Right lobe of liver (tissue), 6 donors: ENCODE results near the gene NFASC. TPM values are rescaled to one million over a fixed set of nuclear protein-coding genes. Genes with fewer than 3 reads are reported as not detected.

ENCODE experiments used
- ATAC-seq, 4 donors: fragments of 200-7000 bp; cut with Tn5 transposase; one replicate each; pipeline ENCODE4 v1.9.1; 2020; ENCODE audit warnings: mild to moderate bottlenecking in 4 of 4, moderate library complexity in 4 of 4
- DNase-seq, 3 donors: peaks; one replicate each; pipeline ENCODE4 v3.0.0-alpha.2; 2020
- H3K27ac ChIP-seq, 3 donors: fragments of 200-600 bp; one replicate each; pipeline ENCODE4 v1.8.0; 2022
- H3K27me3 ChIP-seq, 2 donors: fragments of 200-600 bp; one replicate each; pipeline ENCODE4 v1.8.0; 2022
- H3K36me3 ChIP-seq, 4 donors: fragments of 200-600 bp; sonication (generic) in 1 of 4; one replicate each; pipeline versions ENCODE4 v1.5.1 to v1.8.0; 2017 to 2022; ENCODE audit warnings: control low read depth in 1 of 4
- H3K4me1 ChIP-seq, 4 donors: fragments of 200-600 bp; sonication (generic) in 1 of 4; one replicate each; pipeline versions ENCODE4 v1.5.1 to v1.8.0; 2017 to 2022; ENCODE audit warnings: control low read depth in 1 of 4
- H3K4me3 ChIP-seq, 3 donors: fragments of 200-600 bp; one replicate each; pipeline ENCODE4 v1.8.0; 2022
- H3K9me3 ChIP-seq, 4 donors: fragments of 200-600 bp; sonication (generic) in 1 of 4; one replicate each; pipeline versions ENCODE4 v1.5.1 to v1.8.0; 2017 to 2022; ENCODE audit warnings: control low read depth in 1 of 4
- POLR2A ChIP-seq: fragments of 450-650 bp; IDR thresholded peaks from one replicate; pipeline ENCODE4 v1.6.1; 2017; ENCODE audit warnings: antibody characterized with exemption, mild to moderate bottlenecking
- WGBS: methylation state at CpG from one replicate; pipeline ENCODE4 v1.1.6; 2018; ENCODE audit warnings: low coverage, low lambda C conversion rate; ENCODE audit not compliant: insufficient coverage; ENCODE audit errors: missing lambda C conversion rate; 5-methylcytosine and 5-hydroxymethylcytosine counted together
- intact Hi-C, 2 donors: fragments of 100-400 bp; cut with DNase I; formaldehyde crosslinking; loops; one replicate each; pipeline versions ENCODE4 v1.11.2 to v1.14.1; 2022
- total RNA-seq, 6 experiments: library from RNA; depleted of rRNA in 2 of 6; stranded (reverse); fragments of >200 nt in 2 of 6; fragmentation: NEBNext Ultra II Directional in 3 of 6; extraction: Animal tissue kit (Norgen Biotek cat#: 25700) in 3 of 6; gene quantifications; one replicate each; pipeline versions ENCODE4 v1.1.0 to v1.2.4, GENCODE V29; 2016 to 2023
- TF ChIP-seq, protein P1 (sequence below), 4 donors: fragments of 200-600 bp in 3 of 4; fragments of 450-650 bp in 1 of 4; IDR thresholded peaks; one replicate each; pipeline versions ENCODE4 v1.5.1 to v1.8.0; 2016 to 2022; ENCODE audit warnings: antibody characterized with exemption in 4 of 4, mild to moderate bottlenecking in 2 of 4
- donor health status: DM: no; HTN: yes; CAD: no.
- donor health status: DM: no; HTN: no; CAD: no.
- donor health status: DM: no; HTN: no; CAD: no.
- donor health status: DM: no; HTN: yes; CAD: no.
- donor health status: DM: no; HTN: yes; CAD: no.

NFASC gene
- total RNA-seq, 6 experiments from 2014 or later, result 3.2 to 7.8 (median 5.6) TPM

DNA sequence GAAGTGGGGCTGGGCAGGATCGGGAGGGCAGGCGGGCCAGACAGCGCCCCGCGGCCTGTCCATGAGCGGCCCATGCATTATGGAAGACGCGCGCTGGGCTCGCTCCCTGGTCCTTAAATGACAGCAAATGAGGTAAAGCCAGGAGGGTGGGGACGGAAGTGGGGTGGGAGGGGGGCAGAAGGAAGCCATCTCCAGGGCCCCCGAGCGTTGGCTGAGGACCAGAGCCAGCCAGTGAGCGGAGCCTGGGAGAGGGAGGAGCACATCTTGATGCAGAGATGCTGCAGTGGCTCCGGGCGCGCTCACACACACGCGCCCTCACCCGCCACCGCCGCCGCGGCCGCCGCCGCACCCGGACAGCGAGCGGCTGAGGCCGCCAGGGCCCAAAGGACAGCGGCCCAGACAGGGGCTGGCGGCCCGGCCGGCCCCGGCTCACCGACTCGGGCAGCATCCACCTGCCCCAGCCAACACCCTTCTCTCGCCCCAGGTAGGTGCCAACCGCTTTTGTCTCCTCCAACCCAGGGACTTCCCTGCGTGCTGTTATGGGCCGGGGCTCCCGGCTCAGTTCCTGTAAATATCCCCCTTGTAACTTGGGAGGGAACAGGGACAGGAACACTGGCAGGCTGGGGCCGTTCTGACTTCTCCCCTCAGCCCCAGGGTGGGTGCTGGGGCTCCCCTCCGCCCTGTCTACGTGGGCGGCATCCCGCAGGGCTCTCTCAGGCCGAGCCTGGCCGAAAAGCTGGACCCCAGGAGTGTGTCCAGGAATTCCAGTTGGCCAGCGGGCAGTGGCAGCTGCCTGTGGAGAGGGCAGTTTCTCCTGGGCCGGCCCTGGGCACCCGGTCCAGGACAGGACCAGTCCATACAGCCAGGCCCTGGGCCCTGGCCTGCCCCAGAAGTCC is 172.5 kb downstream of the NFASC start, which contains the start of gene CNTN2:
TSS of gene CNTN2 (plus strand) at position 302 of the 896 bp plus-strand sequence. CDS start 9,974 bp downstream, outside the sequence.
- ATAC-seq, result no peak

DNA sequence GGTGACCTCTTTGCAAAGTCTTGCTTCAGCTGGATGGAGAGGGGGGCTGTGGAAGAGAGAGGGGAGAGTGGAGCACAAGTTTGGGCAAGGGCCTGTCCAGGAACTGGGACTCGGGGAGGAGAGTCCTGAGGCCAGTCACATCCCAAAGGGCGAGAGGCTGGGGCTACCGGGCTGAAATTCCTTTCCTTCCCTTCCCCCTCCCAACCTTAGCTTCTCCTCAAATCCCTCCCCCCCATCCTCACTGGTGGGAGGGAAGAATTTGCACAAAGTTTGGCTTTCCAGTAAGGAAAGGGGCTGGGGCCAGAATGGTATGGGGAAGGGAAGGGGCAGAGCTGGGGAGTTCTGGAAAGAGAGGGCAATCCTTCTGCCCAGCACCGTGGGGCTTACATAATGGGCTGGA is 173.2 kb downstream of the NFASC start:
- peaks cover 0 to 22% (median 11%) of the 10 kb centered on the region in 4 donors for H3K4me1 ChIP-seq
- no peaks in the 10 kb centered on the region for H3K9me3 ChIP-seq
- H3K36me3 ChIP-seq, result no peaks in the 10 kb centered on the region
- ATAC-seq (no peak), DNase-seq (no peak)
- 57% methylated on average over 3 of the region's 4 CpGs for WGBS
- intact Hi-C loops, result no loop called here
- no peak overlapping the region for H3K27ac ChIP-seq
- TF ChIP-seq POLR2A, result no peak
- TF ChIP-seq, protein P1, sequence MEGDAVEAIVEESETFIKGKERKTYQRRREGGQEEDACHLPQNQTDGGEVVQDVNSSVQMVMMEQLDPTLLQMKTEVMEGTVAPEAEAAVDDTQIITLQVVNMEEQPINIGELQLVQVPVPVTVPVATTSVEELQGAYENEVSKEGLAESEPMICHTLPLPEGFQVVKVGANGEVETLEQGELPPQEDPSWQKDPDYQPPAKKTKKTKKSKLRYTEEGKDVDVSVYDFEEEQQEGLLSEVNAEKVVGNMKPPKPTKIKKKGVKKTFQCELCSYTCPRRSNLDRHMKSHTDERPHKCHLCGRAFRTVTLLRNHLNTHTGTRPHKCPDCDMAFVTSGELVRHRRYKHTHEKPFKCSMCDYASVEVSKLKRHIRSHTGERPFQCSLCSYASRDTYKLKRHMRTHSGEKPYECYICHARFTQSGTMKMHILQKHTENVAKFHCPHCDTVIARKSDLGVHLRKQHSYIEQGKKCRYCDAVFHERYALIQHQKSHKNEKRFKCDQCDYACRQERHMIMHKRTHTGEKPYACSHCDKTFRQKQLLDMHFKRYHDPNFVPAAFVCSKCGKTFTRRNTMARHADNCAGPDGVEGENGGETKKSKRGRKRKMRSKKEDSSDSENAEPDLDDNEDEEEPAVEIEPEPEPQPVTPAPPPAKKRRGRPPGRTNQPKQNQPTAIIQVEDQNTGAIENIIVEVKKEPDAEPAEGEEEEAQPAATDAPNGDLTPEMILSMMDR (IDR thresholded peaks at IDR 0.05), result no peak
- H3K4me3 ChIP-seq, result no peak overlapping the region
- H3K27me3 ChIP-seq, result no peaks in the 10 kb centered on the region

More for the DNA sequence above, 172.5 kb downstream of the NFASC start, which contains the start of gene CNTN2:
- peaks cover 0 to 29% (median 16%) of the 10 kb centered on the region in 4 donors for H3K4me1 ChIP-seq
- H3K9me3 ChIP-seq, result no peaks in the 10 kb centered on the region
- 38% methylated on average over 16 of the region's 53 CpGs for WGBS
- no peak within 1 kb of the TSS for H3K27ac ChIP-seq
- DNase-seq, result no peak
- intact Hi-C loops, result no loop called here
- H3K27me3 ChIP-seq, result no peaks in the 10 kb centered on the region
- no peaks in the 10 kb centered on the region for H3K36me3 ChIP-seq
- H3K4me3 ChIP-seq, result no peak within 1 kb of the TSS
- no peak for TF ChIP-seq POLR2A
- TF ChIP-seq, protein P1 (IDR thresholded peaks at IDR 0.05), result no peak

- no peaks in the 10 kb centered on the region for H3K36me3 ChIP-seq
- no peak overlapping the region for H3K27ac ChIP-seq
- H3K4me3 ChIP-seq, result no peak overlapping the region
- no peaks in the 10 kb centered on the region for H3K9me3 ChIP-seq
- no peak for TF ChIP-seq POLR2A
- TF ChIP-seq, protein P1 (IDR thresholded peaks at IDR 0.05), result no peak
- 33% methylated on average over 4 of the region's 5 CpGs for WGBS
- peaks cover 0 to 22% (median 9%) of the 10 kb centered on the region in 4 donors for H3K4me1 ChIP-seq
- intact Hi-C loops, result no loop called here
- no peaks in the 10 kb centered on the region for H3K27me3 ChIP-seq
- no peak for ATAC-seq
- DNase-seq, result no peak
Measured at GRCh38 chr1:205044741-205045140, 174.1 kb downstream of the NFASC start.

DNA sequence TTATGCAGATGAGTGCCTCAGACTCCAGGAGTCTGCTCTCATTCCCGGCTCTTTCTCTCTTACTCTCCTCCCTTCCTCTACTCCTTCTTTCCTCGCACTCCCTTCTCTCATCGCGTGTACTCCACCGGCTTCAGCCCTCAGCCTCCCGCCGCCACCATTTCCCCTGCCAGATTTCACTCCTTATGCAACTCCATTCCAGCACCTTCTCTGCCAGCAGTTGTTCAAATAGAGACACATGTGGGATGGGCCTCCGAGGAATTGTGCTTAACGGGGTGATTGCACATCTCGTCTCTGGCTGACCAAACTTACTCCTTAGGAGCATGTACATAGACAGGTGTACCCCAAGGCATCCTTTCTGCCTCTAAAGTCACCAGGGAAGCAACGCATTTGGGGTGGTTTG is 174.5 kb downstream of the NFASC start:
- TF ChIP-seq POLR2A, result no peak
- TF ChIP-seq, protein P1 (IDR thresholded peaks at IDR 0.05), result no peak
- peaks cover 0 to 23% (median 9%) of the 10 kb centered on the region in 4 donors for H3K4me1 ChIP-seq
- intact Hi-C loops, result no loop called here
- WGBS, result 20% methylated on average over 9 of the region's 11 CpGs
- no peaks in the 10 kb centered on the region for H3K27me3 ChIP-seq
- H3K36me3 ChIP-seq, result no peaks in the 10 kb centered on the region
- H3K9me3 ChIP-seq, result no peaks in the 10 kb centered on the region
- ATAC-seq (peak; percentile 8 to 49 (median 30)), DNase-seq (peak in 1 of 3 donors; percentile 63)
- no peak overlapping the region for H3K27ac ChIP-seq
- H3K4me3 ChIP-seq, result no peak overlapping the region
